HT-29 (cell line): Measurements from ENCODE around the gene GTF2F2. TPM values are rescaled to one million over a fixed set of nuclear protein-coding genes. Genes with fewer than 3 reads are reported as not detected.
A peak's percentile ranks its signal among the peaks of the same experiment; 100 is the strongest.
"Not testable (repeated sequence)": the region's sequence is repeated elsewhere in the genome, so short reads cannot be mapped to it uniquely, and the experiment has no call there.

Experiments used
- DNase-seq: peaks from one replicate; pipeline ENCODE4 v3.0.0-alpha.2; 2015; ENCODE audit warnings: low spot score
- total RNA-seq: library from RNA; depleted of rRNA; stranded (reverse); fragments of >200 nt; shearing (Covaris generic); gene quantifications from 2 replicates; pipeline ENCODE4 v1.2.3, GENCODE V29; 2014

Gene GTF2F2
- total RNA-seq, 1 experiment from 2014 or later: 16.8 TPM

DNA sequence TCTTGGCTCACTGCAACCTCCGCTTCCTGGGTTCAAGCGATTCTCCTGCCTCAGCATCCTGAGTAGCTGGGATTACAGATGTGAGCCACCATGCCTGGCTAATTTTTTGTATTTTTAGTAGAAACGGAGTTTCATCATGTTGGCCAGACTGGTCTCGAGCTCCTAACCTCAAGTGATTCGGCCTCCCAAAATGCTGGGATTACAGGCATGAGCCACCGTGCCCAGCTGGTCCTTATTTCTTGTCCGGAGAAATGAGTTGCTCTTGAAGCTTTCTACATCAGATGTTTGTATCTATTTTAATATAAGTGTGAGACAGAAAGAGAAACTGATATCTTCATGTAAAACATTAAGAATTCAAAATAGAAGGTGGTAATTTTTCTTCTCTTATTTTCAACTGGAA, 124.4 kb downstream of the GTF2F2 start:
- not testable (repeated sequence) for DNase-seq

DNA sequence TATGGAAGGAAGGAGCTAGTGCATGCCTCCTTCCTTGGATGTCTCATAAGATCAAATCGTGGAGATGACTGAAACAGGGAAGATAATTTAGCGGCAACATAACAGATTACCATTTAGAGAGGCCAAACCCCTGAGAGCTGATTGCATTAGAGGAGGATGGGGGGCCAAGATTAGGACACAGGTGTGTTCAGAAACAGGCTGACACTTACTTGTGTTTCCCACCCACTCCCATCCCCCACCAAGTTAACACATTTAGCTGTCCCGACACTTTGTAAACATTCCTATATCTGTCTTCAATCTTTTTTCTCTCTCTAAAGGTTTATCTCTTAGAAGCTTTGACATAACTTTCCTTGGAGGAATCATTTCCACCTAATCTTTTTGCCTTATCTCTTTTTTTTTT, 129.4 kb downstream of the GTF2F2 start:
- DNase-seq: no peak

DNA sequence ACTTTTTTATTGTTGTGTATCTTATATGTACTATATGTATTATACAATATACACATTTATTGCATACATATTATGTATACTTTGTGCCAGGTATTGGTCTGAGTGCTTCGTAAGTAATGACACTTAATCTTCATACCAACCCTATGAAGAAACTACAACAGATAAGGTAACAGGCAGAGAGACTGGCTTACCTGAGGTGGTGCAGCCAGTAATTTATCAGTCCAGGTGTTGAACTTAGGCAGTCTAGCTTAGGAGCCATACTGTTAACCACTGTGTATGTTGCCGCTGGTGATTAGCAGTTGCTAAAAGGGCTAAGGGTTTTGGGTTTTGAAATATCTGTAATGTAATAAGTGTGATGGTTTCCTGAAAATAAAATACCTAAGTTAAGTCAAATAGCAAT, 134.1 kb downstream of the GTF2F2 start:
- DNase-seq: no peak

DNA sequence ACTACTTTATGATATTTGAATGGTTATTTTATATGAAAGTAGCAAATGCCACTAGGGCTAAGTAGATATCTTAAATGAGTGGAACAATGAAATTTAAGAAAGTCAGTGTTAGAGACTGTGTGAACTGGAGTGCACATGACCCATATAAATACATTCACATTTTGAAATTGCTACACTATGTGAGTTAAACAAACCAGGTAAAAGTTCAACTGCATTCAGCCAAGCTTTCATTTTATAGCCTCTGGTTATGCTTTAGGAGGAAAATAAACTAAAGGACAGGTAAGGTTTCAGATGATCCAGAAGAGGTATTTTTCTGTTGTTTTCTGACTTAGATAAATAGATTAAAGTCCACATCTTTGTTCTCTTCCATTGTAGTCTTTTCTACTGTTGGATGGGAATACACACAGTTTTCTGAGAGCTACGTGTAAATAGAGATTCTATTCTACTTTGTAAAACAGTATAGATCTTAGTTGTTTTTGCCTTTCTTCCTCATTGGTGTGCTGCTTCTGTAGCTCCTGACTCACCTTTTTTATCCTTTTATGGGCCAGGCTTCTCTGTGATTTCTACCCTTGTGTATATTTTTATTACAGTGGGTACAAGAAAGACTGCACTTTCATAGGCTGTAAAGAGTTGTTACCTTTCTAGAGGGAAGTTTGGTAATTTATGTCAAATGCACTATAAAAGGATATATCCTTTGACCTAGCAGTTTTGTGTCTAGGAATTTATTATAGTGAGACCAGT, 135.1 kb downstream of the GTF2F2 start:
- peak; percentile 65 for DNase-seq

DNA sequence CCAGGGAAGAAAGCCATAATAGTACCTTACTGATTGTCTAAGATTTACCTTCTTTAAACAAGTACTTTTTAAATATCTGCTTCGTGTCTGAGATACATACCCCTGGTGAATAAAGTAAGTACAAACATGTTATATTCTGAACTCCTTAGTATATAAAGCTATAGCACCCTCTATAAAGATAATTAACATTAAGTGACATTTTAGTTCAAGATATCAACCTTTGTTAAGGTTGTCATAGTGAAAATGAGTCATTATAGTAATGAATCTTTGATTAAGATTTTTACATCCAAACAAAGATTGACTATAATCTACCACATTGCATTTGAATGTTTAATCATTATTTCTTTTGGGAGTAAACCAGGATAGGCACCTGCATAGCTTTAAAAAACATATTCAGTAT, 135.9 kb downstream of the GTF2F2 start:
- DNase-seq: no peak

DNA sequence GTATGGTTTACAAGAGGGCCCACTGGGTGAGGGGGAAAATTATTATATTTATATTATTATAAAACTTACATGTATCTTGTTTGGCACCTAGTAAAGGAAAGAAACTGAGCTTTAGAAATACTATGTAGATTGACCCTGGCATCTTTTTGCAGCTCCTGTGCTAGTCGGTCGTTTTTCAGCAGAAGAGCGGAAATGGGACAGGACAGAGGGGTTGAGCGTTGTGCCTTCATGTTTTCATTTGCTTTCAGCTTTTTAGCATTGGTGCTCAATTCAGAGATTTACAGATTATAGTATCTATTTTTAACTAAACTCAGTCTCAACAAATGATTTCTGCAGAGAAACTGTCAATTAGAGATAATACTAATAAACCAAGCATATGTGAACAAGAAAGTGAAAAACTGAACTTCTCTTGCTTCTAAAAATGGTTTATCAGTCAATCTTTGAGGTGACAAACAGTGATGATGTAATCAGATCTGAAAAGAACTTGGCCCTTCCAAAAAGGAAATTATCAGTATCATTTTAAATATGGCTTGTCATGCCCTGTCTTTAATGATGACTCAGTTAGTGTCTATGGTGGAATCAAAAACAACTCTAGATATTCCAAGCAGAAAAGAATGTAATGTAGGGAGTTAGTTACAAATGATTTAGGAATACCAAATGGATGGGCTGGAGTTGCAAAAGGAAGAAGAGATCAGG, 137.5 kb downstream of the GTF2F2 start:
- no peak for DNase-seq

DNA sequence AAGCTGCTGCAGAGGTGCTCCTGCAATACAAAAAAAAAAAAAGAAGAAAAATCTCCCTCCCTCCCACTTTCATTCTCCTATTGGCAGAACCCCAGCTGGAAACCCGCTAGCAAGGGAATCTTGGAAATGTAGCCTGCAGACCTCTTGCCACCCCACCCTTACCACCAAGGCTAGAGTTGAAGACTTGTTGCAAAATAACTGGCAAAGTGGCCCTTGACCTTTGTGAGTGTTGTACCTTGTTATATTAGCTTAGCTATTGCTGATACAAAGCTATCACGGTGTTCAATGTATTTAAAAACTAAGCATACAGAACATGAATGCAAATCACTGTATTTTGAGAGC, 138.0 kb downstream of the GTF2F2 start:
- no peak for DNase-seq

DNA sequence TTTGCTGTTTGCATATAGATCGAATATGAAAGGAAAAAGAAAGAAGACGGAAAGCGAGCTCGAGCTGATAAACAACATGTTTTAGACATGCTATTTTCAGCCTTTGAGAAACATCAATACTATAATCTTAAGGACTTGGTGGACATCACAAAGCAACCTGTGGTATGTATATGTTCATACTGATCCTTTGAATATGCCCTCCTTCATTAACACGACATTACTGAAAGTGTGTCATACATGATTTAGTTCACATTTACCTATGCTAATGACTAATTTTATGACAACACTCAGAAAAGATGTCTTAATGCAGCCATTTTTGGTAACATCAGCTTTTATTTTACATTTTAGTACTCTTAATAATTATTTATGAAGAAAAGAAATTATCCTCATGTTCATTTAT, 146.9 kb downstream of the GTF2F2 start:
- DNase-seq: no peak

DNA sequence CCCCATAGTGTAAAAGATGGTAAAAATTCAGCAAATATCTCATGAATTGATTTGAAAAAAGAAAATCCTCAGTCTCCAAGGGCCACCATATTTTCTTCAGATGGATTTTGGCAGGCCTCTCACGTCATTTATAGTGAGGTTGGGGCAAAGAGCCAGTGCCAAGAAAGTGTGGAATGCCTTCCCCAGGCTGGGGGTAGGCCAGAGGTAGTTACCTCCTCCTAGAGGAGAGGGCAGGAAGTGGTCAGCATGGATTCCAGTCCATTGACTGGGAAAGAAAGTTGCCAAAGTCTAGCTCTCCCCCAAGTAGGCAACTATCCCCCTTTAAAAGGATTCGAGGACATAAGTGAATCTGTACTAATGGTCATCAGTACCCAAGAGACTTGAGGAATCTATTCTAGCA, 148.9 kb downstream of the GTF2F2 start:
- DNase-seq: no peak

DNA sequence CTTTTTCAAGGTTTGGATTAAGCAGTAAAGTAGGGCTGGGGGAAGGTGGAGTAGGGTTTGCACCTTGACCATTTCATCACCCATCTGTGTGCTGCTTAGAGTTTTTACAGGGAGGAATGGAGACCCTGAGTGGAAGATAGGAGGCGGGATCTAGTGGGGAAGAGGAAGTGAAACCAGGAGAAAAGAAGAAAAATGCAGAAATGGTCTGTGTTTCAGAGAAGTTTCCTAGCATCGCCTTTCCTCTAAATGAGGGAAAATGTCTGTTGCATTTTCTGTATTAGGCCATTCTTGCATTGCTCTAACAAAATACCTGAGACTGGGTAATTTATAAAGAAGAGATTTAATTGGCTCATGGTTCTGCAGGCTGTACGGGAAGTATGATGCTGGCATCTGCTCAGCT, 156.6 kb downstream of the GTF2F2 start:
- no peak for DNase-seq

DNA sequence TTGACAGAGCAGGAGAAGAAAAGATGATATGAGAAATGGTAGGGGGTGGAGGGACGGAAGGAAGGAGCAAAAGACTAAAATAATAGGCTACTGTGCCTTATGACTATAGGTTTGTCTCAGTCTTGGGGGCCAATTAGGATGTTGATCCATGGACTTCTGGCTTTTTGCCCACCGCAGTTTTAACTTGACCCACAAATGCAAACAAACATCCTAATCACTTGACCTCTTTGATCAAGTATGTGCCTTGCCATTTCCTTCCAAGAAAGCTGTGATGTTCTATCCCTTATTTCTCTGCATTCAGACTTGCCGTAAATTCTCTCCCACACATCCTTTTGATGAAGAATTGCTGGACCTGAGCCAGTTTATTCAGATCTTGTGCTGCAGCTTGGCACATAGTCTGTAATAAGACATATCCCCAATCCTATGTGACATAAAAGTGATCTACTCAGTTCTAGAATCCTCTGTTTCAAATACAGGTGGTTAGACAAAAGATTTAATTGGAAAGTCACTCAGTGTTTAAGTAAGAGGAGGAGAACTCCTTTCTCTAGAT, 157.9 kb downstream of the GTF2F2 start:
- DNase-seq: no peak

DNA sequence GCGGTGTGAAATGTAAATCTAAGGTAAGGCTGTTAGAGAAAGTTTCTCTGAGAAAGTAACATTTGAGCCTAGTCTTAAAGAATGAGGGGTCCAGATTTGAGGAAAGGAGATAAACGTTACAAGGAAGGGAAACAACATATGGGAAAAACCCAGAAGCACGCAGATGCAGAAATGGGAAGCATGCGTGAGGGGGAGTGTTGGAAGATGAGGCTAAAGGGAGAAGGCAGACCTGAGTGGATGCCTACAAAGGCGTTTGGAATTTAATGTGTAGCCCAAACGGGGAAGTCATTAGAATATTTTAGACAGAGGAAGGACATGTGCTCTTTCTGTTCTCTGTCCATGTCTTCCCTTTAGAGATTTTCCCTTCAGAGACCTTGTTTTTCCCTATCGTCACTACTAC, 159.7 kb downstream of the GTF2F2 start:
- no peak for DNase-seq

DNA sequence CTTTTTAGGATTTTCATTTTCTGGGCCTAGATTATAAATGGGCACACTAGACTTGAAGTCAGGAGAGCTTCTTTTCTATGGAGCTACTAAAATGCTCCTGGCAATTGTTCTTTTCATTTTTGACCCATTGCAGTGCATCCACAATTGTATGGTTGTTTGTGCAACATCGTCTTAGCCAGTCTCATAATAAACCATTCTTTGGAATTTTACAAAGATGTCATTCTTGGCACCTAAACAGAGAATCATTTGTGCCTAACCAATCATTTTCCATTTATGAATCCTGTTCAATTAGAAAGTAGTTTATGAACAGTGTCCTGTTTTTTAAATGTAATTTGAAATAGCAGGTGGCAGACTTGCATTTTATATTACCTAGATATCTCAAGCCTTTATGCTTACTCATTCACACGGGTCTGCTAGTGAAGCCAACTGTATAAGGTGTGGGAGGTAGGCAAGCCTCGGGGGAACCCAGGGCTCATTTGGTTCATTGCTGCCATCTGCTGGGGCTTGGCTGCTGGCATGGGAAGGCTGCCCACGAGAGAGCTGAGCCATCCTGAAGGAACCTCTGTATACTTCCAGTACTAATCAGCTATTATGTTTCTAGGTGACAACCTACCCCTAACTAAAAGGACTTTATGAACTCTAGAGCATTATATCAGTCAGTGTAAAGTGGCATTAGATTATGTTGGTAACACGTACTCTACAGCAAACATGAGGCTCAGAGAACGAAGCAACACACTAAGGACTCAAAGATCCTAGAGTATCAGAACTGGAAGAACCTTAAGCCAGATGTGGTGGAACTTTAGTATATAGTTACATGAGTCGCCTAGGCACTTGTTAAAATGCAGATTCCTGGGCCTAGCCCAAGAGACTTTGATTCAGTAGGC, 160.7 kb downstream of the GTF2F2 start:
- peak; percentile 95 for DNase-seq

DNA sequence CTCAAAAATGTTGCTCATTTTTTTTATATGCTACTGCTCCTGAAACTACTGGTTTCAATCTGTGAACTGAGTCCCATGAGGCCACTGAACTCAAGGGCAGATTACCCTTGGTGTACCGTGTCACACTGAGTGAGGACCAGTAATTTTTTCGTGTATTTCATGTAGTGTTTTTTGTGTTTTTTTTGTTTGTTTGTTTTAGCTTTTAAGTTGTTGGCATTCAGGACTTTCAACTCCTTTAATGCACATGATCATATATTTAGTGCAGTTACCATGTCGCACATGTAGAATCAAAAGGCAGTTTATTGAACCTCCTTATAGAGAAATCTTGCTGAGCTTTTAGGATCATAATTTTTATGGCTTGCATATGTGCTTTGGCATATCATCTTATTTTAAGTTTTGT, 162.7 kb downstream of the GTF2F2 start:
- DNase-seq: no peak

DNA sequence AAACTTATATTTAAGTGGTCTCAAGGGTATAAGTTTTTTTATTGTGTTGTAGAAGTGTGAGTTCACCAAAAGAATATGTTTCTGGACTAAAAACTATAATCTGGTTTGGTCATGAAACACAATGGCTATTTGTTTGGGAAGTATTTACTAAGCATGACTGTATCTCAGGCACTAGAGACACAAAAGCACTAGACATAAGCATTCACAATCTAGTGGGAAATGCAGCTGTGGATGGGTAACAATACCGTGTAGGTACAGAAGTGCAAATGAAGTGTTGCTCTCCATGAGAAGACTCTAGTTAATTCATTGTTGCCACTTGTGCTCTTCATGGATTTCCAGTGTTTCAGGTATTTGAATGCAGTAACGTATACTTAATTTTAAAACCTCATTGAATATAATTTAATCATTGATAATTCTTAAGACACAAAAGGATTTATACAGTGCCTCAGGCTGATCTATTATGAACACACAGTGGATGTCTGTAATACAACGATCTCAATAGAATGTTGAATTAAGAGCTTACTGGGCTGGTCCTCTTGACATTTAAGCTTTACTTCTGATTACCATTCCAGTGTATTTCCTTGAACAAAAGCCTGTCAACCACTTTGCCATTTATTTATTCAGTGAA, 169.7 kb downstream of the GTF2F2 start:
- no peak for DNase-seq

DNA sequence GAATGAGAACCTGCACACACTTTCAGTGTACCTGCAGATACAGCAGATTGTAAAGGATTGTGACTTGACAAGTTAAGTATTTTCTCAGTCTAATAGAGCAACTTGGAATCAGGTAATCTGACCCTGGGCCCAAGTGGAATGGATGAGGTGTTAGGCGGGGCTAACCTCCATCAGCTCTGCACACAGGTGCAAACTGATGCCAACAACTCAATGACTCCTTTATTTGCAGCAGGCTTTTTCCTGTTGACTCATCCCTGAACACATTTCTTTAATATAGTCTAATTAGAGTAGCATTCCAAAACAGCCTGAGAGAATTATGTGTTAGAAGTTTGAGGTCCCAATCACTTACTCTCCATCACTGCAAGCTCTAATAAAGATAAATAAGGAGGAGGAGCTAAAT, 171.9 kb downstream of the GTF2F2 start:
- DNase-seq: peak; percentile 64

DNA sequence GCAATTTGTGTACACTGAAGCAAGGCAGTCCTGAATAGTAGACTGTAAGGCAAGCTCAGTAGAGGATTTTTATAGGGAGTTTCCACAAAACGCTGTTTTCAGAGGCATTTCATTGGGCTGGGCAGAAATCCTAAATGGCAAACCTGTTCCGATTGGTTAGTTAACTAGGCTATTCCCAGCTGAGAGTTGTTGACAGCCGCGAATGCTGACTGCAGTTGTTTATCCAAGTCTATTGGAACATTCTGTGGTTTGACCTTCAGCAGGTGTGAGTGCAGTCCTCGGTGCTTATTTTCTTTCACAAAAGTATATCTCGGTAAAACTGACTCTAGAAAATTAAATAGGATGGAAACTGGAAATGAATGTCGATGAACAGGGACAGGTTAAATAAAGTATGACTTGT, 175.2 kb downstream of the GTF2F2 start:
- no peak for DNase-seq

DNA sequence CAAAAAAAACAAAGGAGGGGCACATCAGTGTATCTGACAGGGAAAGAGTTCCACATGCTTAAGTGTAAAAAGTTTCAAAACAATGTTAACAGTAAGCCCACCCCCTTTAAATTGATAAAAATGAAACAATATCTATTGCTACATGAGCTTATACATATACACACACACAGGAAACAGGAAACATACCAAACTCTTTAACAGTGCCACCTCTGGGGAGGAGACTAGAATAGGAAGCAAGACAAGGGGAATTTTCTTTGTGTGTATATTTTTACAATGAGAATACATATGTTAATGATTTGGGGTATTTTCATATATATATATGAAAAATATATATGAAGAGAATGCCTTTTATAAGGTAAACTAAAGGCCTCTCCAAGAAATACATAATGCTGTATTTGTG, 175.9 kb downstream of the GTF2F2 start:
- DNase-seq: no peak

DNA sequence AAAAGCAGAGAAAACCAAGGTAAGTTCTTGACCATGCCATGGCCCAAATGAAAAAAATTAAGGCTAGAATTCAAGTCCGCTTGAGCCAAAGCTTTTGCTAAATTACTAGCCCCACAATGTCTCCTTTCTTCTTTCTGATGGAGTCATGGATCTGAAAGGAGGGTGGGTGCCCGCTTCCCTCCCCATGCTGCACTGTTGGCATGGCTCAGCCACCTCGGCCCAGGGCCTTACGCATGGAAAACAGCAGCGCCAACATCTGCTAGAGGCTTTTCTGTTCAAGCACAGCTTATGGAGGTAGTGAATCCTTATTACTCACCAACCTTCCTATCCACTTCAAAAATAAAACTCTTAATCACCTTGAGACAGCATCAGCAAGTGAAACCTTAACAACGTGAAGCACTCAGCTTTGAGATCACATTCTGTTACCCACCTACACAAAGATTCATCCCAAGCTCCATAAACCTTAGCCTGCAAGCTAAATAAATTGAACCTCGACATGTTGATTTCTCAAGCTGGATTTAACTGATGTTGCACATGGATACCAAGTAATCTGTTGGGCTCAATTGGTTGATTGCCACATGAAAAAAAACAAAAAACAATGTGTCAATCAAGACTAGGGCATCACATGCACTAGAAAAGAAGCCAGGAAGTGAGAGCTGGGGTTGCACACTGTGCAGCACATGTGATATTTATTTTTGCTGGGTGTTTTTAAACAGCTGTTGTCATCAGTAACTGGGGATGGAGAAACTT, 177.3 kb downstream of the GTF2F2 start:
- no peak for DNase-seq

DNA sequence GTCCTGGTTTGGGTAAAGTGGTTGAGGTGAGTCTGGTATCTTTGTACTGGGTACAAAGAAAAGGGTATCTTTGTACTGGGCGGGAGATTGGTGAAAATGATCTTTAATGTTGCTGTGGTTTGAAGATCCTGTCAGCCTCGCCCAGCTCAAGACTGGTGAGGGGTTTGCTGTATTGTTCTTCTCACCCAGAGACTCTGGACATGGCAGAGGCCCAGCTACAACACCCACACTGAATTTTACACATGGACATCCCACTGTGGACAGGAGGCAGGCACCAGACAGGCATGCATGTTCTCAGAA, 177.8 kb downstream of the GTF2F2 start:
- no peak for DNase-seq

DNA sequence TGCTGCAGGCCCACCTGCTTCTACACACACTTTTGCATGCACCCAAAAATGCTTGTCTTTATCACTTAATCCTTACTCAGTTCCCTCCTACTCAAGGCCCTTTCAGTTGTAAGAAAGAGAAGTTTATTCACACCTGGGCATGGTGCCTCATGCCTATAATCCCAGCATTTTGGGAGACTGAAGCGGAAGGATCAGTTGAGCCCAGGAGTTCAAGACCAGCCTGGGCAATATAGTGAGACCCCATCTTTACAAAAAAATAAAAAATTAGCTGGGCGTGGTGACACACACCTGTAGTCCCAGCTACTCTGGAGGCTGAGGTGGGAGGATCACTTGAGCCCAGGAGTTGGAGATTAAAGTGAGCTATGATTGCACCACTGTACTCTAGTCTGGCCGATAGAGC, 178.2 kb downstream of the GTF2F2 start:
- DNase-seq: not testable (repeated sequence)
